HG03571 (cell line): ENCODE results near the gene LRP1-AS.
"Not testable (repeated sequence)": the region's sequence is repeated elsewhere in the genome, so short reads cannot be mapped to it uniquely, and the experiment has no call there.

Experiments used
- ATAC-seq: cut with Tn5 transposase; IDR thresholded peaks from one replicate; pipeline ENCODE4 v1.9.1; 2021; ENCODE audit not compliant: unreplicated experiment

LRP1-AS gene

GRCh38 chr12:57123813-57124212, 23.6 kb downstream of the LRP1-AS start:
- no peak for ATAC-seq

GRCh38 chr12:57120718-57121117, 26.7 kb downstream of the LRP1-AS start:
- ATAC-seq: not testable (repeated sequence)

- ATAC-seq: no peak
These were observed 27.9 kb downstream of the LRP1-AS start for GRCh38 chr12:57119294-57120085.

- ATAC-seq: no peak
These were observed 28.6 kb downstream of the LRP1-AS start for GRCh38 chr12:57118711-57119271.

GRCh38 chr12:57116580-57117281, 30.7 kb downstream of the LRP1-AS start:
- no peak for ATAC-seq

- peak; percentile 44 for ATAC-seq
These were observed 34.7 kb downstream of the LRP1-AS start for GRCh38 chr12:57112492-57113294.

- peak; percentile 50 for ATAC-seq
These were observed 36.2 kb downstream of the LRP1-AS start, which contains the start of gene STAT6 for GRCh38 chr12:57111031-57111734. TSS of gene STAT6 (minus strand) at chr12:57111362. CDS start at chr12:57108278, 3,084 bp downstream.

GRCh38 chr12:57110104-57111030, 37.1 kb downstream of the LRP1-AS start:
- ATAC-seq: peak; percentile 53

GRCh38 chr12:57109207-57110103, 38.0 kb downstream of the LRP1-AS start:
- no peak for ATAC-seq

- no peak for ATAC-seq
These were observed 39.8 kb downstream of the LRP1-AS start for GRCh38 chr12:57107456-57108155.

- ATAC-seq: no peak
These were observed 41.3 kb downstream of the LRP1-AS start for GRCh38 chr12:57106021-57106708.

- no peak for ATAC-seq
These were observed 42.2 kb downstream of the LRP1-AS start for GRCh38 chr12:57105011-57105753.

- no peak for ATAC-seq
These were observed 43.0 kb downstream of the LRP1-AS start for GRCh38 chr12:57104292-57104910.

GRCh38 chr12:57103856-57104255, 43.6 kb downstream of the LRP1-AS start:
- ATAC-seq: no peak

- ATAC-seq: no peak
These were observed 45.3 kb downstream of the LRP1-AS start for GRCh38 chr12:57101892-57102695.
